A673 (cell line): ENCODE results near the gene CLASRP.

Experiments
- EZH2 ChIP-seq: fragments of 200-600 bp; sonication (generic); IDR thresholded peaks from 2 replicates; pipeline ENCODE4 v1.6.1; 2017; ENCODE audit warnings: borderline replicate concordance, low read depth, mild to moderate bottlenecking, mixed read lengths, antibody characterized with exemption, low read length; ENCODE audit not compliant: poor library complexity, severe bottlenecking
- TF ChIP-seq, protein P1 (sequence below): fragments of 300-800, 200-600 bp; sonication (generic); conservative IDR thresholded peaks from 2 replicates; pipeline ENCODE4 v1.5.1; 2017; ENCODE audit warnings: low read depth, mild to moderate bottlenecking, antibody characterized with exemption, low read length, moderate library complexity, mixed read lengths

DNA sequence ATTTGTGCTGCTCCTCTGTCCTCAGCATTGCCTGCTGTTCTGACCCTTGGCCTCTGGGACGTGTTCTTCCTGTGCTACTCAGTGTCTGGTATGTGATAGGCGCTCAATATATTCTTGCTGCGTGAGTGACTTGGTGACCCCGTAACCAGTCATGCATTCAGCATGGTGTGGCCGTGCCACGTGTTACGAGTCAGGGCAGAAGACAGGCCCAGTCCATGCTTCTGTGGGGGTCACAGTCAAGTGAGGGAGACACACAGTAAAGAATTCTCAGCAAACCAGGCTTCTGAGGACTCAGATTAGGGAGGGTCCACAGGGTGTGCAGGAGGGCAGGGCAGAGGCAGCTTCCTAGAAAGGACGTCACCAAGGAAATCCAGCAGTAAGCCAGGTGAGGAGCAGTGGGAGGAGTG, 62.0 kb downstream of the CLASRP start:
- TF ChIP-seq, protein P1, sequence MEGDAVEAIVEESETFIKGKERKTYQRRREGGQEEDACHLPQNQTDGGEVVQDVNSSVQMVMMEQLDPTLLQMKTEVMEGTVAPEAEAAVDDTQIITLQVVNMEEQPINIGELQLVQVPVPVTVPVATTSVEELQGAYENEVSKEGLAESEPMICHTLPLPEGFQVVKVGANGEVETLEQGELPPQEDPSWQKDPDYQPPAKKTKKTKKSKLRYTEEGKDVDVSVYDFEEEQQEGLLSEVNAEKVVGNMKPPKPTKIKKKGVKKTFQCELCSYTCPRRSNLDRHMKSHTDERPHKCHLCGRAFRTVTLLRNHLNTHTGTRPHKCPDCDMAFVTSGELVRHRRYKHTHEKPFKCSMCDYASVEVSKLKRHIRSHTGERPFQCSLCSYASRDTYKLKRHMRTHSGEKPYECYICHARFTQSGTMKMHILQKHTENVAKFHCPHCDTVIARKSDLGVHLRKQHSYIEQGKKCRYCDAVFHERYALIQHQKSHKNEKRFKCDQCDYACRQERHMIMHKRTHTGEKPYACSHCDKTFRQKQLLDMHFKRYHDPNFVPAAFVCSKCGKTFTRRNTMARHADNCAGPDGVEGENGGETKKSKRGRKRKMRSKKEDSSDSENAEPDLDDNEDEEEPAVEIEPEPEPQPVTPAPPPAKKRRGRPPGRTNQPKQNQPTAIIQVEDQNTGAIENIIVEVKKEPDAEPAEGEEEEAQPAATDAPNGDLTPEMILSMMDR, result no peak
- TF ChIP-seq EZH2, result no peak
